Activated CD8-positive, alpha-beta T cell treated with anti-CD3 and anti-CD28 coated beads, Interleukin-2, amount 10 ng/mL, durations not matched to agents 7 days and 5 days (primary cell): ENCODE results near the gene LIMK2. TPM values are rescaled to one million over a fixed set of nuclear protein-coding genes. Genes with fewer than 3 reads are reported as not detected.
"Not testable (repeated sequence)": the region's sequence is repeated elsewhere in the genome, so short reads cannot be mapped to it uniquely, and the experiment has no call there.

Experiments used
- ATAC-seq: fragments of 150-1000 bp; cut with Tn5 transposase; one replicate; pipeline ENCODE4 v1.10.0; 2021; ENCODE audit warnings: moderate library complexity
- CTCF ChIA-PET: fragments of 350-600 bp; sonication (Branson Sonifier 250); formaldehyde crosslinking; loops from one replicate; lab custom pipeline; 2021; ENCODE audit warnings: antibody characterized with exemption; lab: Charles Lee
- POLR2A ChIA-PET: fragments of 350-600 bp; sonication (Branson Sonifier 250); formaldehyde crosslinking; loops from one replicate; lab custom pipeline; 2021; ENCODE audit warnings: antibody characterized with exemption; lab: Charles Lee
- DNase-seq: peaks from one replicate; pipeline ENCODE4 v3.0.0-alpha.2; 2020
- H3K27ac Mint-ChIP-seq: one replicate; pipeline ENCODE4 v1.8.0; 2021; ENCODE audit warnings: mild to moderate bottlenecking, mixed read lengths
- H3K27me3 Mint-ChIP-seq: one replicate; pipeline ENCODE4 v1.8.0; 2021; ENCODE audit warnings: low read depth, mixed read lengths
- H3K36me3 Mint-ChIP-seq: one replicate; pipeline ENCODE4 v1.8.0; 2021; ENCODE audit warnings: low read depth, mixed read lengths
- H3K4me1 Mint-ChIP-seq: one replicate; pipeline ENCODE4 v1.8.0; 2021; ENCODE audit warnings: low read depth, mixed read lengths
- H3K4me3 Mint-ChIP-seq: one replicate; pipeline ENCODE4 v1.8.0; 2021; ENCODE audit warnings: mild to moderate bottlenecking, mixed read lengths
- H3K9me3 Mint-ChIP-seq: one replicate; pipeline ENCODE4 v1.8.0; 2022; ENCODE audit warnings: mixed read lengths; ENCODE audit not compliant: insufficient read depth
- total RNA-seq, 2 experiments: library from RNA; stranded (reverse); gene quantifications; one replicate each; pipeline ENCODE4 v1.2.3, GENCODE V29; 2021

LIMK2 gene
- total RNA-seq, 2 experiments from 2014 or later, result 42.7 to 44.3 TPM

- peaks cover 52% of the 10 kb centered on the region for H3K4me1 Mint-ChIP-seq
- ChIA-PET CTCF (interaction anchor here (0.6 to 5.5 kb wide), 22 partner anchors 8 to 449 kb away, joined by 3 to 117 read pairs (median 6); partner anchors contain the start of genes PIK3IP1, PISD, RNF185 and SELENOM), POLR2A (interaction anchor here (0.5 to 3.1 kb wide), 12 partner anchors 12 to 1367 kb away, joined by 3 to 28 read pairs (median 3); partner anchors contain the start of gene PIK3IP1)
- DNase-seq (no peak), ATAC-seq (no peak)
- no peaks in the 10 kb centered on the region for H3K9me3 Mint-ChIP-seq
- no peaks in the 10 kb centered on the region for H3K27me3 Mint-ChIP-seq
- peaks cover 13% of the 10 kb centered on the region for H3K36me3 Mint-ChIP-seq
- H3K27ac Mint-ChIP-seq, result peak overlapping the region; percentile 90
- peak overlapping the region; percentile 87 for H3K4me3 Mint-ChIP-seq
Measured at GRCh38 chr22:31212783-31213629, 908 bp downstream of the LIMK2 start.

GRCh38 chr22:31215018-31215535 is 3.0 kb downstream of the LIMK2 start:
- H3K4me1 Mint-ChIP-seq, result peaks cover 54% of the 10 kb centered on the region
- CTCF ChIA-PET, result no interaction called here
- no peaks in the 10 kb centered on the region for H3K27me3 Mint-ChIP-seq
- no peak for DNase-seq
- H3K36me3 Mint-ChIP-seq, result peaks cover 13% of the 10 kb centered on the region
- no peaks in the 10 kb centered on the region for H3K9me3 Mint-ChIP-seq
- POLR2A ChIA-PET, result no interaction called here
- ATAC-seq, result no peak
- no peak overlapping the region for H3K27ac Mint-ChIP-seq
- H3K4me3 Mint-ChIP-seq, result no peak overlapping the region

GRCh38 chr22:31218565-31219262 is 6.6 kb downstream of the LIMK2 start:
- ChIA-PET POLR2A (interaction anchor here (1.5 kb wide), 1 partner anchor 72 kb away, joined by 3 read pairs; no protein-coding TSS in a partner anchor), CTCF (interaction anchor here (0.7 to 4.1 kb wide), 10 partner anchors 11 to 134 kb away, joined by 3 to 18 read pairs (median 4); partner anchors contain the start of genes RNF185 and SELENOM)
- ATAC-seq, result no peak
- Mint-ChIP-seq H3K4me1 (peaks cover 47% of the 10 kb centered on the region), H3K27me3 (no peaks in the 10 kb centered on the region), H3K36me3 (peaks cover 27% of the 10 kb centered on the region), H3K27ac (peak overlapping the region; percentile 47), H3K9me3 (no peaks in the 10 kb centered on the region), H3K4me3 (no peak overlapping the region)
- no peak for DNase-seq

- Mint-ChIP-seq H3K4me1 (peaks cover 37% of the 10 kb centered on the region), H3K9me3 (no peaks in the 10 kb centered on the region), H3K27ac (no peak overlapping the region), H3K36me3 (peaks cover 27% of the 10 kb centered on the region), H3K4me3 (no peak overlapping the region), H3K27me3 (no peaks in the 10 kb centered on the region)
- ATAC-seq (no peak), DNase-seq (no peak)
- ChIA-PET POLR2A (interaction anchor here (0.6 kb wide), 1 partner anchor 45 kb away, joined by 3 read pairs; no protein-coding TSS in a partner anchor), CTCF (interaction anchor here (0.9 to 4.1 kb wide), 3 partner anchors 9 to 52 kb away, joined by 4 to 18 read pairs (median 5); partner anchors contain the start of gene LIMK2)
Measured at GRCh38 chr22:31221084-31221483, 9.0 kb downstream of the LIMK2 start.

GRCh38 chr22:31222736-31223135 is 10.6 kb downstream of the LIMK2 start:
- DNase-seq (no peak), ATAC-seq (no peak)
- Mint-ChIP-seq H3K4me1 (peaks cover 30% of the 10 kb centered on the region), H3K27ac (peak overlapping the region; percentile 50), H3K27me3 (no peaks in the 10 kb centered on the region), H3K4me3 (no peak overlapping the region), H3K9me3 (no peaks in the 10 kb centered on the region), H3K36me3 (peaks cover 29% of the 10 kb centered on the region)
- ChIA-PET POLR2A (no interaction called here), CTCF (interaction anchor here (1.0 to 12.9 kb wide), 2 partner anchors 10 to 11 kb away, joined by 3 to 117 read pairs; partner anchors contain the start of gene LIMK2)

- Mint-ChIP-seq H3K4me3 (no peak overlapping the region), H3K4me1 (peaks cover 21% of the 10 kb centered on the region), H3K27me3 (no peaks in the 10 kb centered on the region), H3K27ac (no peak overlapping the region), H3K36me3 (peaks cover 25% of the 10 kb centered on the region), H3K9me3 (no peaks in the 10 kb centered on the region)
- DNase-seq (no peak), ATAC-seq (no peak)
- ChIA-PET POLR2A (interaction anchor here (0.6 to 2.9 kb wide), 2 partner anchors 11 to 106 kb away, joined by 3 to 8 read pairs; partner anchors contain the start of gene LIMK2), CTCF (interaction anchor here (12.9 kb wide), 1 partner anchor 12 kb away, joined by 117 read pairs; the partner anchor contains the start of gene LIMK2)
Measured at GRCh38 chr22:31223786-31224191, 11.7 kb downstream of the LIMK2 start.

GRCh38 chr22:31224691-31225090 is 12.6 kb downstream of the LIMK2 start:
- Mint-ChIP-seq H3K36me3 (peaks cover 34% of the 10 kb centered on the region), H3K4me1 (peaks cover 30% of the 10 kb centered on the region)
- not testable (repeated sequence) for DNase-seq, H3K9me3 Mint-ChIP-seq, H3K27me3 Mint-ChIP-seq, H3K27ac Mint-ChIP-seq, H3K4me3 Mint-ChIP-seq, ATAC-seq
- ChIA-PET POLR2A (interaction anchor here (2.9 kb wide), 1 partner anchor 12 kb away, joined by 8 read pairs; the partner anchor contains the start of gene LIMK2), CTCF (interaction anchor here (0.6 to 12.9 kb wide), 2 partner anchors 13 to 97 kb away, joined by 3 to 117 read pairs; partner anchors contain the start of gene LIMK2)

- Mint-ChIP-seq H3K9me3 (no peaks in the 10 kb centered on the region), H3K27me3 (no peaks in the 10 kb centered on the region), H3K4me1 (peaks cover 43% of the 10 kb centered on the region), H3K4me3 (no peak overlapping the region), H3K36me3 (peaks cover 26% of the 10 kb centered on the region), H3K27ac (no peak overlapping the region)
- CTCF ChIA-PET, result interaction anchor here (0.7 to 12.9 kb wide), 2 partner anchors 16 to 119 kb away, joined by 3 to 117 read pairs; partner anchors contain the start of genes LIMK2 and SELENOM
- POLR2A ChIA-PET, result interaction anchor here (1.2 kb wide), 1 partner anchor 14 kb away, joined by 3 read pairs; no protein-coding TSS in a partner anchor
- DNase-seq (no peak), ATAC-seq (no peak)
Measured at GRCh38 chr22:31227186-31227585, 15.1 kb downstream of the LIMK2 start.

GRCh38 chr22:31229402-31230079 is 17.4 kb downstream of the LIMK2 start:
- H3K27ac Mint-ChIP-seq, result peak overlapping the region; percentile 91
- no peaks in the 10 kb centered on the region for H3K27me3 Mint-ChIP-seq
- POLR2A ChIA-PET, result interaction anchor here (2.0 kb wide), 1 partner anchor 17 kb away, joined by 9 read pairs; the partner anchor contains the start of gene LIMK2
- peaks cover 47% of the 10 kb centered on the region for H3K4me1 Mint-ChIP-seq
- H3K9me3 Mint-ChIP-seq, result no peaks in the 10 kb centered on the region
- peak; percentile 33 for DNase-seq
- peaks cover 29% of the 10 kb centered on the region for H3K36me3 Mint-ChIP-seq
- peak overlapping the region; percentile 32 for H3K4me3 Mint-ChIP-seq
- peak; percentile 70 for ATAC-seq
- CTCF ChIA-PET, result interaction anchor here (0.9 to 12.9 kb wide), 11 partner anchors 10 to 279 kb away, joined by 3 to 117 read pairs (median 5); partner anchors contain the start of genes LIMK2, RNF185 and SELENOM

- Mint-ChIP-seq H3K27ac (peak overlapping the region; percentile 35), H3K4me3 (peak overlapping the region; percentile 32), H3K27me3 (no peaks in the 10 kb centered on the region), H3K36me3 (peaks cover 34% of the 10 kb centered on the region), H3K9me3 (no peaks in the 10 kb centered on the region), H3K4me1 (peaks cover 51% of the 10 kb centered on the region)
- ChIA-PET POLR2A (interaction anchor here (0.6 to 2.0 kb wide), 3 partner anchors 9 to 17 kb away, joined by 3 to 9 read pairs (median 4); partner anchors contain the start of gene LIMK2), CTCF (interaction anchor here (0.7 to 12.9 kb wide), 15 partner anchors 9 to 467 kb away, joined by 3 to 117 read pairs (median 5); partner anchors contain the start of genes LIMK2, RNF185 and SELENOM)
- DNase-seq (no peak), ATAC-seq (no peak)
Measured at GRCh38 chr22:31230155-31230870, 18.2 kb downstream of the LIMK2 start.
